ENCODE measurements around the gene KCNQ5. TPM values are rescaled to one million over a fixed set of nuclear protein-coding genes. Genes with fewer than 3 reads are reported as not detected.

Gene KCNQ5
- total RNA-seq, 1 donor from 2014 or later, result 3.9 TPM

GRCh38 chr6:73045609-73046008 is 423.7 kb downstream of the KCNQ5 start:
- no peak overlapping the region for H3K27ac ChIP-seq
- no peaks in the 10 kb centered on the region for H3K9me3 ChIP-seq
- H3K4me3 ChIP-seq, result no peak overlapping the region
- intact Hi-C loops (cut with DNase I), result no loop called here
- DNase-seq (ENCODE audit: extremely low spot score in 2 of 2), result no peak
- no peak for TF ChIP-seq POLR2A (IDR thresholded peaks at IDR 0.05)
- TF ChIP-seq CTCF (IDR thresholded peaks at IDR 0.05), result no peak
- TF ChIP-seq POLR2AphosphoS5 (IDR thresholded peaks at IDR 0.05; ENCODE audit: insufficient read depth in 1 of 2, low read depth in 1 of 2), result no peak
- H3K4me1 ChIP-seq, result no peaks in the 10 kb centered on the region
- H3K27me3 ChIP-seq, result no peaks in the 10 kb centered on the region
- H3K36me3 ChIP-seq, result no peaks in the 10 kb centered on the region

GRCh38 chr6:73047801-73048200 is 425.9 kb downstream of the KCNQ5 start:
- intact Hi-C loops (cut with DNase I), result no loop called here
- H3K4me1 ChIP-seq, result no peaks in the 10 kb centered on the region
- TF ChIP-seq CTCF (IDR thresholded peaks at IDR 0.05) (no peak), POLR2AphosphoS5 (IDR thresholded peaks at IDR 0.05; ENCODE audit: insufficient read depth in 1 of 2, low read depth in 1 of 2) (no peak), POLR2A (IDR thresholded peaks at IDR 0.05) (no peak)

GRCh38 chr6:73049971-73050594 is 428.2 kb downstream of the KCNQ5 start:
- DNase-seq (ENCODE audit: extremely low spot score in 2 of 2), result no peak
- H3K4me1 ChIP-seq, result no peaks in the 10 kb centered on the region
- no peaks in the 10 kb centered on the region for H3K9me3 ChIP-seq
- H3K27ac ChIP-seq, result no peak overlapping the region
- H3K36me3 ChIP-seq, result no peaks in the 10 kb centered on the region
- no peak overlapping the region for H3K4me3 ChIP-seq
- intact Hi-C loops (cut with DNase I), result no loop called here
- H3K27me3 ChIP-seq, result no peaks in the 10 kb centered on the region
- no peak for TF ChIP-seq POLR2AphosphoS5 (IDR thresholded peaks at IDR 0.05; ENCODE audit: insufficient read depth in 1 of 2, low read depth in 1 of 2)
- TF ChIP-seq CTCF (IDR thresholded peaks at IDR 0.05), result no peak
- TF ChIP-seq POLR2A (IDR thresholded peaks at IDR 0.05), result no peak

More at GRCh38 chr6:73047801-73048200, 425.9 kb downstream of the KCNQ5 start:
- Histone ChIP-seq H3K4me3 (no peak overlapping the region), H3K9me3 (no peaks in the 10 kb centered on the region), H3K27ac (no peak overlapping the region), H3K36me3 (no peaks in the 10 kb centered on the region), H3K27me3 (no peaks in the 10 kb centered on the region)
- DNase-seq (ENCODE audit: extremely low spot score in 2 of 2), result no peak

- Histone ChIP-seq H3K4me3 (no peak overlapping the region), H3K4me1 (no peaks in the 10 kb centered on the region), H3K27me3 (no peaks in the 10 kb centered on the region), H3K36me3 (no peaks in the 10 kb centered on the region), H3K27ac (no peak overlapping the region), H3K9me3 (no peaks in the 10 kb centered on the region)
- TF ChIP-seq POLR2AphosphoS5 (IDR thresholded peaks at IDR 0.05; ENCODE audit: insufficient read depth in 1 of 2, low read depth in 1 of 2) (no peak), CTCF (IDR thresholded peaks at IDR 0.05) (no peak), POLR2A (IDR thresholded peaks at IDR 0.05) (no peak)
- intact Hi-C loops (cut with DNase I), result no loop called here
- no peak for DNase-seq (ENCODE audit: extremely low spot score in 2 of 2)
Observed at GRCh38 chr6:73050706-73051105, 428.8 kb downstream of the KCNQ5 start.

- no peaks in the 10 kb centered on the region for H3K9me3 ChIP-seq
- TF ChIP-seq POLR2A (IDR thresholded peaks at IDR 0.05) (no peak), CTCF (IDR thresholded peaks at IDR 0.05) (no peak), POLR2AphosphoS5 (IDR thresholded peaks at IDR 0.05; ENCODE audit: insufficient read depth in 1 of 2, low read depth in 1 of 2) (no peak)
- no peak for DNase-seq (ENCODE audit: extremely low spot score in 2 of 2)
- no peak overlapping the region for H3K27ac ChIP-seq
- no peak overlapping the region for H3K4me3 ChIP-seq
- H3K36me3 ChIP-seq, result no peaks in the 10 kb centered on the region
- intact Hi-C loops (cut with DNase I), result no loop called here
- H3K4me1 ChIP-seq, result no peaks in the 10 kb centered on the region
- H3K27me3 ChIP-seq, result no peaks in the 10 kb centered on the region
Observed at GRCh38 chr6:73051147-73051546, 429.3 kb downstream of the KCNQ5 start.

Data from vagina (tissue), 2 donors.